Neural progenitor cell (in vitro differentiated cells): ENCODE measurements around the gene ADA. TPM values are rescaled to one million over a fixed set of nuclear protein-coding genes. Genes with fewer than 3 reads are reported as not detected.

ENCODE experiments used
- DNase-seq: peaks from one replicate; pipeline ENCODE4 v3.0.0-alpha.2; 2016; ENCODE audit warnings: low spot score
- H2AFZ ChIP-seq: fragments of 200-600 bp; sonication (generic); replicated peaks from 2 replicates; pipeline ENCODE4 v1.6.1; 2016; ENCODE audit warnings: antibody characterized with exemption
- H3F3A ChIP-seq: fragments of 200-600 bp; sonication (generic); 2 replicates; pipeline ENCODE4 v1.6.1; 2016; ENCODE audit warnings: antibody characterized with exemption, low read depth
- H3K27ac ChIP-seq: fragments of 200-600 bp; sonication (generic); 2 replicates; pipeline ENCODE4 v1.5.1; 2016; ENCODE audit warnings: mild to moderate bottlenecking
- H3K27me3 ChIP-seq: fragments of 200-600 bp; sonication (generic); 2 replicates; pipeline ENCODE4 v1.6.1; 2016; ENCODE audit warnings: mild to moderate bottlenecking, moderate library complexity
- H3K36me3 ChIP-seq: fragments of 200-600 bp; sonication (generic); 2 replicates; pipeline ENCODE4 v1.5.1; 2016
- H3K4me1 ChIP-seq: fragments of 200-600 bp; sonication (generic); 2 replicates; pipeline ENCODE4 v1.6.1; 2016; ENCODE audit warnings: mixed run types
- H3K4me2 ChIP-seq: fragments of 200-600 bp; sonication (generic); 2 replicates; pipeline ENCODE4 v1.6.1; 2016
- H3K4me3 ChIP-seq: fragments of 200-600 bp; sonication (generic); 2 replicates; pipeline ENCODE4 v1.5.1; 2016
- H3K79me2 ChIP-seq: fragments of 200-600 bp; sonication (generic); 2 replicates; pipeline ENCODE4 v1.6.1; 2016; ENCODE audit warnings: low read depth
- H3K9ac ChIP-seq: fragments of 200-600 bp; sonication (generic); 2 replicates; pipeline ENCODE4 v1.6.1; 2016
- H3K9me3 ChIP-seq: fragments of 200-600 bp; sonication (generic); 2 replicates; pipeline ENCODE4 v1.5.1; 2016; ENCODE audit warnings: low read depth
- H4K20me1 ChIP-seq: fragments of 200-600 bp; sonication (generic); 2 replicates; pipeline ENCODE4 v1.6.1; 2016; ENCODE audit warnings: low read depth
- H3K27ac Mint-ChIP-seq: 3 replicates; pipeline ENCODE4 v1.8.0; 2021; ENCODE audit warnings: mixed read lengths
- H3K27me3 Mint-ChIP-seq: 2 replicates; pipeline ENCODE4 v1.8.0; 2022; ENCODE audit warnings: low read depth, mild to moderate bottlenecking, inconsistent platforms, moderate library complexity, mixed read lengths; ENCODE audit not compliant: insufficient read depth
- H3K36me3 Mint-ChIP-seq: 3 replicates; pipeline ENCODE4 v1.8.0; 2021; ENCODE audit warnings: mixed read lengths
- H3K4me1 Mint-ChIP-seq: 3 replicates; pipeline ENCODE4 v1.8.0; 2021; ENCODE audit warnings: mixed read lengths
- H3K4me3 Mint-ChIP-seq: 3 replicates; pipeline ENCODE4 v1.8.0; 2021; ENCODE audit warnings: mild to moderate bottlenecking, moderate library complexity, mixed read lengths
- H3K9me3 Mint-ChIP-seq: 3 replicates; pipeline ENCODE4 v1.8.0; 2020; ENCODE audit warnings: mixed read lengths
- CTCF ChIP-seq: fragments of 200-600 bp; sonication (generic); IDR thresholded peaks from 2 replicates; pipeline ENCODE4 v1.5.1; 2017; ENCODE audit warnings: antibody characterized with exemption, mild to moderate bottlenecking
- EZH2 ChIP-seq: fragments of 200-600 bp; sonication (generic); IDR thresholded peaks from 2 replicates; pipeline ENCODE4 v1.6.1; 2017; ENCODE audit warnings: antibody characterized with exemption, mild to moderate bottlenecking, moderate library complexity
- EZH2phosphoT487 ChIP-seq: fragments of 200-600 bp; sonication (generic); IDR thresholded peaks from 2 replicates; pipeline ENCODE4 v1.6.1; 2017; ENCODE audit warnings: antibody characterized with exemption
- total RNA-seq: library from RNA; depleted of rRNA; stranded (reverse); fragments of >200 nt; gene quantifications from 2 replicates; pipeline ENCODE4 v1.2.3, GENCODE V29; 2015; ENCODE audit warnings: low replicate concordance

Gene ADA
- total RNA-seq, 1 donor from 2014 or later = 29.7 TPM

GRCh38 chr20:44579313-44580081 lies 72.0 kb downstream of the ADA start:
- Mint-ChIP-seq H3K4me1 (peaks cover 34% of the 10 kb centered on the region), H3K4me3 (no peak overlapping the region), H3K27me3 (peaks cover 4% of the 10 kb centered on the region), H3K9me3 (peaks cover 2% of the 10 kb centered on the region), H3K36me3 (peaks cover 3% of the 10 kb centered on the region), H3K27ac (peak overlapping the region; percentile 39)
- Histone ChIP-seq H3K27me3 (no peaks in the 10 kb centered on the region), H3K4me2 (peak overlapping the region; percentile 34), H3K36me3 (no peaks in the 10 kb centered on the region), H3F3A (peaks cover 8% of the 10 kb centered on the region), H3K4me1 (peaks cover 30% of the 10 kb centered on the region), H3K9me3 (no peaks in the 10 kb centered on the region), H3K79me2 (no peaks in the 10 kb centered on the region), H4K20me1 (peaks cover 6% of the 10 kb centered on the region), H3K27ac (peak overlapping the region; percentile 56), H3K4me3 (no peak overlapping the region), H2AFZ (no peak overlapping the region), H3K9ac (no peak overlapping the region)
- no peak for TF ChIP-seq CTCF
- no peak for TF ChIP-seq EZH2
- TF ChIP-seq EZH2phosphoT487 = no peak
- DNase-seq = peak; percentile 44

- Histone ChIP-seq H3K79me2 (no peaks in the 10 kb centered on the region), H3K9ac (no peak overlapping the region), H3K9me3 (no peaks in the 10 kb centered on the region), H4K20me1 (peaks cover 3% of the 10 kb centered on the region), H3K36me3 (no peaks in the 10 kb centered on the region), H3K27me3 (no peaks in the 10 kb centered on the region), H3K4me1 (peaks cover 12% of the 10 kb centered on the region), H3F3A (peaks cover 8% of the 10 kb centered on the region), H3K4me2 (no peak overlapping the region), H3K4me3 (no peak overlapping the region), H2AFZ (no peak overlapping the region), H3K27ac (no peak overlapping the region)
- peaks cover 26% of the 10 kb centered on the region for H3K4me1 Mint-ChIP-seq
- no peak overlapping the region for H3K4me3 Mint-ChIP-seq
- H3K27me3 Mint-ChIP-seq = peaks cover 4% of the 10 kb centered on the region
- peaks cover 2% of the 10 kb centered on the region for H3K9me3 Mint-ChIP-seq
- peaks cover 3% of the 10 kb centered on the region for H3K36me3 Mint-ChIP-seq
- no peak overlapping the region for H3K27ac Mint-ChIP-seq
- DNase-seq = no peak
- TF ChIP-seq EZH2phosphoT487 (no peak), CTCF (peak; percentile 21), EZH2 (no peak)
Observed at GRCh38 chr20:44576297-44576696, 75.2 kb downstream of the ADA start.

- Histone ChIP-seq H2AFZ (no peak overlapping the region), H3K27ac (no peak overlapping the region), H3K9me3 (no peaks in the 10 kb centered on the region), H3K36me3 (no peaks in the 10 kb centered on the region), H4K20me1 (peaks cover under 1% of the 10 kb centered on the region), H3K4me1 (peaks cover 2% of the 10 kb centered on the region), H3K9ac (no peak overlapping the region), H3F3A (no peaks in the 10 kb centered on the region), H3K4me2 (no peak overlapping the region), H3K79me2 (no peaks in the 10 kb centered on the region), H3K27me3 (no peaks in the 10 kb centered on the region), H3K4me3 (no peak overlapping the region)
- H3K27ac Mint-ChIP-seq = no peak overlapping the region
- TF ChIP-seq EZH2 = no peak
- TF ChIP-seq EZH2phosphoT487 = no peak
- TF ChIP-seq CTCF = no peak
- peaks cover 3% of the 10 kb centered on the region for H3K36me3 Mint-ChIP-seq
- peaks cover 2% of the 10 kb centered on the region for H3K9me3 Mint-ChIP-seq
- H3K4me1 Mint-ChIP-seq = peaks cover 16% of the 10 kb centered on the region
- peaks cover 4% of the 10 kb centered on the region for H3K27me3 Mint-ChIP-seq
- H3K4me3 Mint-ChIP-seq = no peak overlapping the region
- DNase-seq = no peak
Observed at GRCh38 chr20:44574372-44574771, 77.1 kb downstream of the ADA start.
